Right lobe of liver (tissue), 4 donors: Measurements from ENCODE around the gene ITGB1BP1.

Experiments used
- CTCF ChIP-seq, 4 donors: fragments of 200-600 bp in 3 of 4; fragments of 450-650 bp in 1 of 4; IDR thresholded peaks; one replicate each; pipeline versions ENCODE4 v1.5.1 to v1.8.0; 2016 to 2022; ENCODE audit warnings: antibody characterized with exemption in 4 of 4, mild to moderate bottlenecking in 2 of 4
- POLR2A ChIP-seq: fragments of 450-650 bp; IDR thresholded peaks from one replicate; pipeline ENCODE4 v1.6.1; 2017; ENCODE audit warnings: antibody characterized with exemption, mild to moderate bottlenecking
- donor health status: DM: no; HTN: no; CAD: no.
- donor health status: DM: no; HTN: no; CAD: no.
- donor health status: DM: no; HTN: yes; CAD: no.

- TF ChIP-seq CTCF (IDR thresholded peaks at IDR 0.05) = no peak
- TF ChIP-seq POLR2A = no peak
These were observed 52.6 kb downstream of the ITGB1BP1 start for GRCh38 chr2:9370746-9371145.
